Measurements from ENCODE around the gene KCNMB2. TPM values are rescaled to one million over a fixed set of nuclear protein-coding genes. Genes with fewer than 3 reads are reported as not detected.

Gene KCNMB2
- total RNA-seq, 1 donor from 2014 or later: 0.56 TPM

DNA sequence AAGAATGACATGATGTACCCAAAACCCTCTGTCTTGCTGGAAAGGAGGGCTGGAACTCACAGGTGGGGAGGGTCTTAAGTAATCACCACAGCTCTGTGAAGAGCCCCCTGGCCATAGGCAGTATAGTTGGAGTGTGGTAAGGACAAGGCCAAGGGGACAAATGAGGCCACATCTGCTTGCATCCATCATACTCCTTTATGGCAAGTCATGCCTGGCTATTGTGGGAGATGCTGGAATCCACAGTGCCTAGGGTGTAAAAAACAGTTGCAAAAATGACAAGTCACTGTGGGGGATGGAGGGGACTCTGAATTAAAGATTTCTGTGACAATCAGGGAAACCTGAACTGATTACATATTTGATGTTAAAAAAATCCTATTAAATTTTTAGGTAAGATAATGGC is 258.5 kb downstream of the KCNMB2 start:
- no peak overlapping the region for H3K4me3 ChIP-seq
- H3K27me3 ChIP-seq (ENCODE audit: low read depth): no peaks in the 10 kb centered on the region
- no peaks in the 10 kb centered on the region for H3K4me1 ChIP-seq
- H3K36me3 ChIP-seq: no peaks in the 10 kb centered on the region
- H3K9me3 ChIP-seq: no peaks in the 10 kb centered on the region
- TF ChIP-seq, protein P1, sequence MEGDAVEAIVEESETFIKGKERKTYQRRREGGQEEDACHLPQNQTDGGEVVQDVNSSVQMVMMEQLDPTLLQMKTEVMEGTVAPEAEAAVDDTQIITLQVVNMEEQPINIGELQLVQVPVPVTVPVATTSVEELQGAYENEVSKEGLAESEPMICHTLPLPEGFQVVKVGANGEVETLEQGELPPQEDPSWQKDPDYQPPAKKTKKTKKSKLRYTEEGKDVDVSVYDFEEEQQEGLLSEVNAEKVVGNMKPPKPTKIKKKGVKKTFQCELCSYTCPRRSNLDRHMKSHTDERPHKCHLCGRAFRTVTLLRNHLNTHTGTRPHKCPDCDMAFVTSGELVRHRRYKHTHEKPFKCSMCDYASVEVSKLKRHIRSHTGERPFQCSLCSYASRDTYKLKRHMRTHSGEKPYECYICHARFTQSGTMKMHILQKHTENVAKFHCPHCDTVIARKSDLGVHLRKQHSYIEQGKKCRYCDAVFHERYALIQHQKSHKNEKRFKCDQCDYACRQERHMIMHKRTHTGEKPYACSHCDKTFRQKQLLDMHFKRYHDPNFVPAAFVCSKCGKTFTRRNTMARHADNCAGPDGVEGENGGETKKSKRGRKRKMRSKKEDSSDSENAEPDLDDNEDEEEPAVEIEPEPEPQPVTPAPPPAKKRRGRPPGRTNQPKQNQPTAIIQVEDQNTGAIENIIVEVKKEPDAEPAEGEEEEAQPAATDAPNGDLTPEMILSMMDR (IDR thresholded peaks at IDR 0.05): no peak
- no peak for ATAC-seq
- H3K27ac ChIP-seq: no peak overlapping the region
- intact Hi-C loops (cut with DNase I): no loop called here
- no peak for DNase-seq

DNA sequence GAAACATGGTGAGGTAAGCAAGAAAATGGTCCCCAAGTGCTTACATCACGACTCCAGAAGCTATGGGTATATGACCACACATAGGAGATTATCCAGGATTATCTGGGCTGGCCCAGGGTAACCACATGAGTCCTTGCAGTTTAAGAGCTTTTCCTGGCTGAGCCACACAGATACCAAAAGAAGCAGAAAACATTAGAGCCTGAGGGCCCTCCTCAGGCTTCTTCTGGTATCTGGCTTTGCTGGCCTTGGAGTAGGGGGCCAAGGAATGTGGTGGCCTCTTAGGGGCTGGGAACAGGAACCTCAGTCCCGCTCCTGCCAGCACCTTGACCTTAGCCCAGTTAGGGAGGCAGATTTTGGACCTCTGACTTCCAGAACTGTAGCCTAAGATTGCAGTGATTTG is 259.1 kb downstream of the KCNMB2 start:
- H3K27ac ChIP-seq: no peak overlapping the region
- intact Hi-C loops (cut with DNase I): no loop called here
- H3K27me3 ChIP-seq (ENCODE audit: low read depth): no peaks in the 10 kb centered on the region
- no peaks in the 10 kb centered on the region for H3K9me3 ChIP-seq
- H3K4me1 ChIP-seq: no peaks in the 10 kb centered on the region
- H3K4me3 ChIP-seq: no peak overlapping the region
- H3K36me3 ChIP-seq: no peaks in the 10 kb centered on the region
- no peak for ATAC-seq
- TF ChIP-seq, protein P1 (IDR thresholded peaks at IDR 0.05): no peak
- no peak for DNase-seq

DNA sequence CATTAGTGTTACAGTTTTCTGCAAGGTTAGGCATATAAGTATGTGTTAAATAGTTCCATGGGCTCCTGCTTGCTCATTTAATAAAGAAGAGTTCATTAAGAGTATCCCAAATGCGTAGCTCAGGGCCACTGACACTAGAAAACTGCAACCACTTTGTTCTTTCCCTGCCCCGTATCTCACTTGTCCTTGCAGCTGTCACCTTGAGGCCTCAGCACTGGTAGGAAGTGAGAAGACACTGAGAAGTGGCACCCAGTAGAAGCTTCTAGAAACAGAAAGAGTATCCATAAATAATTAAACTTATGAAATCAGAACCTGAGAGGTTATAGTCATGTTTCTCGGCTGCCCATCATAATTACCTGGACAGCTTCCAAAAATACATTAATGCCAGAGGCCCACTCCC is 266.0 kb downstream of the KCNMB2 start:
- TF ChIP-seq, protein P1 (IDR thresholded peaks at IDR 0.05): no peak
- Histone ChIP-seq H3K27me3 (ENCODE audit: low read depth) (no peaks in the 10 kb centered on the region), H3K36me3 (no peaks in the 10 kb centered on the region), H3K4me3 (no peak overlapping the region), H3K9me3 (no peaks in the 10 kb centered on the region), H3K4me1 (no peaks in the 10 kb centered on the region), H3K27ac (no peak overlapping the region)
- DNase-seq (no peak), ATAC-seq (no peak)
- intact Hi-C loops (cut with DNase I): no loop called here

DNA sequence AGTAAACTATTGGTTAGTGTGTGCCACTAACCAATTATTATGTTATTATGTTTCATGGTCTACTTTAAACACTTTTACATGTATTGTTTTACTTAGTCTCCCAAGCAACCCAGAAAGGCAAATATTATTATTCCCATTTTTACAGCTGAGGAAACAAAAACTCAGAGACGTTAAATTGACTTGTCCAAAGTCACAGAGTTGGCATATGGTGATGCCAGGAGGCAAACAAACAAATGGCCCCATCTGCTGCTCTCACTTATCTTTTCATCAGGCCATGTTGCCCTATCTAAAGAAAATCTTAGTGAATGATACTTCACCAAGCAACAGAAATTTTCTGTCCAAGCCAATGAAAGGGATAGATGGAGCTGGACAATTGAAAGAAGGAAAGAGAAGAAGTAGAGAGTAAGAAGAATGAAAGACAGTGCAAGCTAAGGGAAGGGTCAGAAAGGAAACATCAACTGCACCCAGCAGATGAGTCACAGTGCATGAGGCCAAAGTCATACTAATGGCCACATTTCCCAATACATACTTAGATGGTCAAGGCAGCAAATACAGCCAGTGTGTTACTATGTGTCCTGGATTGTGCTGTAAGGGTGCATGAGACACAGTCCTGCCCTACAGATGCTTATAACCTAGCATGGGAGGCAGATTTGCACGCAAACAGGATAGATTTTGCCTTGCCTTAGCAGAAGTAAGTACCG is 266.9 kb downstream of the KCNMB2 start:
- DNase-seq (no peak), ATAC-seq (no peak)
- no peaks in the 10 kb centered on the region for H3K36me3 ChIP-seq
- H3K4me3 ChIP-seq: no peak overlapping the region
- intact Hi-C loops (cut with DNase I): no loop called here
- H3K9me3 ChIP-seq: no peaks in the 10 kb centered on the region
- no peak overlapping the region for H3K27ac ChIP-seq
- TF ChIP-seq, protein P1 (IDR thresholded peaks at IDR 0.05): no peak
- H3K4me1 ChIP-seq: no peaks in the 10 kb centered on the region
- H3K27me3 ChIP-seq (ENCODE audit: low read depth): no peaks in the 10 kb centered on the region

DNA sequence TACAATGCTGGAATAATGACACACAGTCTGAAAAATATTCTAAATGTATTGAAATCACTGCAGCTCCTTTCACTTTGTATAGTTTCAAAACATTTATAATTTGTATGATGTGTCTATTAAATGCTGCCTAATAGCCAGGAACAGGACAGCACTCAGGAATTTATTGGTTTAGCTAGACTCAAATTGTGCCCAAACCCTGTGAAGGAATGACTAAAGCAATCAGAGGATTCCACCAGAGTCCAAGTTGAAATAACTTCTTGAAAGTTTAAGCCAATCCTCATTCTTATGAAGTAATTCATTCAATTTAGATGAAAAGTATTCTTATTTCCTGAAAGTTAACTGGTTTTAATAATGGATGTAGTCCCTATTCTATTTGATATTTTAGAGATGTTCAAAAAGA is 268.4 kb downstream of the KCNMB2 start:
- no peaks in the 10 kb centered on the region for H3K9me3 ChIP-seq
- no peak overlapping the region for H3K27ac ChIP-seq
- ATAC-seq: no peak
- no peaks in the 10 kb centered on the region for H3K36me3 ChIP-seq
- TF ChIP-seq, protein P1 (IDR thresholded peaks at IDR 0.05): no peak
- no peaks in the 10 kb centered on the region for H3K27me3 ChIP-seq (ENCODE audit: low read depth)
- no peaks in the 10 kb centered on the region for H3K4me1 ChIP-seq
- intact Hi-C loops (cut with DNase I): no loop called here
- DNase-seq: no peak
- H3K4me3 ChIP-seq: no peak overlapping the region

Data from lower lobe of right lung (tissue), 2 donors.